ENCODE data around the gene SLC46A3. TPM values are rescaled to one million over a fixed set of nuclear protein-coding genes. Genes with fewer than 3 reads are reported as not detected.

The SLC46A3 gene
- total RNA-seq, 4 donors from 2014 or later, result 10.6 to 16.1 (median 13.3) TPM

- ATAC-seq (ENCODE audit: low FRiP score) (no peak), DNase-seq (ENCODE audit: low spot score) (no peak)
- TF ChIP-seq CTCF (IDR thresholded peaks at IDR 0.05), result no peak
Observed at GRCh38 chr13:28653111-28653510, 65.7 kb downstream of the SLC46A3 start.

GRCh38 chr13:28651810-28652401 is 66.9 kb downstream of the SLC46A3 start:
- DNase-seq (ENCODE audit: low spot score) (no peak), ATAC-seq (ENCODE audit: low FRiP score) (no peak)
- no peak for TF ChIP-seq CTCF (IDR thresholded peaks at IDR 0.05)

GRCh38 chr13:28650284-28650683 is 68.5 kb downstream of the SLC46A3 start:
- no peak for TF ChIP-seq CTCF (IDR thresholded peaks at IDR 0.05)
- DNase-seq (ENCODE audit: low spot score) (no peak), ATAC-seq (ENCODE audit: low FRiP score) (no peak)

Small RNA genes within 50 kb of the gene (small RNA-seq; reads per million reads assigned to genes)
- gene RNU6-53P, result not detected

Other genes with a start within 250 kb of the SLC46A3 start
- gene FLT1, start 223.8 kb downstream of the SLC46A3 start, total RNA-seq, result 100 to 1,000 TPM in 1 of 4 donors, 10 to 100 TPM in 3; 24.8 to 210 (median 65.7) TPM
- gene POMP, start 59.8 kb downstream of the SLC46A3 start, total RNA-seq, result 10 to 100 TPM; 67.4 to 85.0 (median 81.4) TPM
- gene MTUS2, start 101.4 kb upstream of the SLC46A3 start, total RNA-seq, result 1 to 10 TPM in 1 of 4 donors, under 1 TPM in 2, not detected in 1; 0.44 to 1.1 (median 0.48) TPM